Erythroblast (primary cell): ENCODE data around the gene MYO18A.

Experiments used
- GATA1 ChIP-seq: IDR thresholded peaks from 2 replicates; pipeline ENCODE4 v1.6.1; 2011; ENCODE audit warnings: low read depth, mild to moderate bottlenecking, control low read depth, low read length, moderate library complexity
- POLR2A ChIP-seq: IDR thresholded peaks from 2 replicates; pipeline ENCODE4 v1.6.1; 2011; ENCODE audit warnings: mild to moderate bottlenecking, low read length

DNA sequence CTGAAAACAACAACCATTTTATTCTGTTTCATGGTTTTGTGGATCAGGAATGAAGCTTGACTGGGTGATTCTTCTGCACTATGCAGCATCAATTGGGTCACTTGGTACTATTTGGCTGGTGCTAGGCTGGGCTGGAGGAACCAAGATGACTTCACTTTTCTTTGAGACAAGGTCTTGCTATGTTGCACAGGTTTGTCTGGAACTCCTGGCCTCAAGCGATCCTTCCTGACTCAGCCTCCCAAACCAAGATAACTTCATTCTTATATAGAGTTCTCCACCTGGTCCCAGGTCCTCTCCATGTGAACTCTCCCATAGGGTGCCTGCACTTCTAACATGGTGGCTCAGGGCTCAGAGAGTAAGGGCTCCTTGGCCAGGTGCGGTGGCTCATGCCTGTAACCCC, 139.1 kb downstream of the MYO18A start:
- TF ChIP-seq POLR2A (no peak), GATA1 (no peak)
